NK-92 (cell line): ENCODE results near the gene OAT.

Experiments used
- DNase-seq: peaks from one replicate; lab custom pipeline; 2025; ENCODE audit not compliant: unreplicated experiment; lab: John Stamatoyannopoulos, UW

The OAT gene

GRCh38 chr10:124407456-124407855 lies 11.3 kb downstream of the OAT start:
- no peak for DNase-seq

- DNase-seq: no peak
Measured at GRCh38 chr10:124403548-124403947, 15.2 kb downstream of the OAT start.

- no peak for DNase-seq
Measured at GRCh38 chr10:124402273-124402672, 16.4 kb downstream of the OAT start.

- no peak for DNase-seq
Measured at GRCh38 chr10:124401633-124402032, 17.1 kb downstream of the OAT start.

- no peak for DNase-seq
Measured at GRCh38 chr10:124394583-124394982, 24.1 kb downstream of the OAT start.

GRCh38 chr10:124392626-124393342 lies 25.9 kb downstream of the OAT start:
- DNase-seq: no peak

- no peak for DNase-seq
Measured at GRCh38 chr10:124390471-124391187, 28.1 kb downstream of the OAT start.

GRCh38 chr10:124389613-124390361 lies 28.9 kb downstream of the OAT start:
- DNase-seq: no peak

- peak; percentile 22 for DNase-seq
Measured at GRCh38 chr10:124388823-124389612, 29.7 kb downstream of the OAT start.

GRCh38 chr10:124388476-124388822 lies 30.3 kb downstream of the OAT start:
- DNase-seq: no peak

- DNase-seq: no peak
Measured at GRCh38 chr10:124387078-124387874, 31.4 kb downstream of the OAT start.

GRCh38 chr10:124386186-124387077 lies 32.3 kb downstream of the OAT start:
- no peak for DNase-seq

- no peak for DNase-seq
Measured at GRCh38 chr10:124385627-124386185, 33.0 kb downstream of the OAT start.

GRCh38 chr10:124384591-124385190 lies 34.0 kb downstream of the OAT start:
- DNase-seq: no peak

- no peak for DNase-seq
Measured at GRCh38 chr10:124384172-124384571, 34.6 kb downstream of the OAT start.

GRCh38 chr10:124383496-124383895 lies 35.2 kb downstream of the OAT start:
- DNase-seq: no peak

GRCh38 chr10:124381011-124381611 lies 37.6 kb downstream of the OAT start:
- DNase-seq: no peak

GRCh38 chr10:124380256-124380995 lies 38.3 kb downstream of the OAT start:
- no peak for DNase-seq
